ENCODE data around the gene RAB31. TPM values are rescaled to one million over a fixed set of nuclear protein-coding genes. Genes with fewer than 3 reads are reported as not detected.

The RAB31 gene
- total and polyA plus RNA-seq, 2 of the 13 experiments (the other 11 are each of a cell fraction or from before 2014, with no cell fraction given): 1.1 to 1.7 TPM

GRCh38 chr18:9716780-9717563 lies 8.9 kb downstream of the RAB31 start:
- DNase-seq (ENCODE audit: low spot score) (no peak), ATAC-seq (no peak), FAIRE-seq (no peak)
- WGBS (ENCODE audit: low lambda C conversion rate): 50% methylated on average over 8 of the region's 8 CpGs
- in situ Hi-C loops (cut with HindIII; ENCODE audit: extremely low pct_ligation_motif_present, low pct_unique_long_range_greater_than_20kb): no loop called here
- H3K9me3 ChIP-seq (ENCODE audit: low read length): no peaks in the 10 kb centered on the region
- no peak overlapping the region for H3K4me2 ChIP-seq (ENCODE audit: low read depth, low read length)
- no peaks in the 10 kb centered on the region for H3K4me1 ChIP-seq (ENCODE audit: insufficient read depth, low read length)
- no peak overlapping the region for H2AFZ ChIP-seq (ENCODE audit: low read length)
- CTCF ChIA-PET (ENCODE audit: low intra/inter-chr PET ratio, low total read pairs): no interaction called here
- H3K27me3 ChIP-seq (ENCODE audit: control insufficient read depth in 1 of 2, insufficient read depth in 2 of 2, low read length in 2 of 2): 0 out of 5 replicates have a peak, but pooled peaks cover 0 to under 1% of the 10 kb centered on the region in 2 experiments
- no peaks in the 10 kb centered on the region for H3K36me3 ChIP-seq (replicated peaks in 1 of 2; ENCODE audit: control insufficient read depth in 1 of 2, insufficient read depth in 2 of 2, low read length in 2 of 2)
- H3K4me3 ChIP-seq (replicated peaks in 1 of 3; ENCODE audit: insufficient read depth in 1 of 3, low read depth in 2 of 3, low read length in 3 of 3): no peak overlapping the region
- POLR2A ChIA-PET: no interaction called here
- no peak overlapping the region for H3K27ac ChIP-seq (ENCODE audit: extremely low read length, insufficient read depth, low read length)
- intact Hi-C loops (cut with micrococcal nuclease; ENCODE audit: unreplicated experiment): no loop called here
- no peaks in the 10 kb centered on the region for H3K79me2 ChIP-seq (ENCODE audit: insufficient read depth, low read length)
- H3K9ac ChIP-seq (ENCODE audit: insufficient read depth, low read depth, low read length): no peak overlapping the region
- no TSS peak for BruUV-seq (replicated peaks)
- H4K20me1 ChIP-seq (ENCODE audit: insufficient read depth, low read length): no peaks in the 10 kb centered on the region
- TF ChIP-seq ZSCAN22 (CRISPR knock-in tag; IDR thresholded peaks at IDR 0.05) (no peak), MBNL3 (CRISPR knock-in tag; conservative IDR thresholded peaks at IDR 0.05) (no peak), SP1 (IDR thresholded peaks at IDR 0.05) (no peak), SP1 (CRISPR knock-in tag; IDR thresholded peaks at IDR 0.05) (no peak), PHF21A (CRISPR knock-in tag; IDR thresholded peaks at IDR 0.05) (no peak), SRSF1 (optimal IDR thresholded peaks at IDR 0.05; ENCODE audit: low read depth, low read length) (no peak), SALL1 (CRISPR knock-in tag; IDR thresholded peaks at IDR 0.05) (no peak), ATF5 (CRISPR knock-in tag; IDR thresholded peaks at IDR 0.05; ENCODE audit: low read depth) (no peak), CBX1 (IDR thresholded peaks at IDR 0.05; ENCODE audit: low read depth) (no peak), SMAD9 (CRISPR knock-in tag; IDR thresholded peaks at IDR 0.05) (no peak), PHB2 (IDR thresholded peaks at IDR 0.05; ENCODE audit: partially characterized antibody) (no peak), ZNF225 (CRISPR knock-in tag; IDR thresholded peaks at IDR 0.05) (no peak), ZNF619 (CRISPR knock-in tag; IDR thresholded peaks at IDR 0.05) (no peak), ZNF510 (CRISPR knock-in tag; IDR thresholded peaks at IDR 0.05; ENCODE audit: low read depth) (no peak), SCMH1 (CRISPR knock-in tag; IDR thresholded peaks at IDR 0.05; ENCODE audit: borderline replicate concordance) (no peak), MTA3 (CRISPR knock-in tag; IDR thresholded peaks at IDR 0.05) (no peak)
- TF ChIP-seq, protein P1, sequence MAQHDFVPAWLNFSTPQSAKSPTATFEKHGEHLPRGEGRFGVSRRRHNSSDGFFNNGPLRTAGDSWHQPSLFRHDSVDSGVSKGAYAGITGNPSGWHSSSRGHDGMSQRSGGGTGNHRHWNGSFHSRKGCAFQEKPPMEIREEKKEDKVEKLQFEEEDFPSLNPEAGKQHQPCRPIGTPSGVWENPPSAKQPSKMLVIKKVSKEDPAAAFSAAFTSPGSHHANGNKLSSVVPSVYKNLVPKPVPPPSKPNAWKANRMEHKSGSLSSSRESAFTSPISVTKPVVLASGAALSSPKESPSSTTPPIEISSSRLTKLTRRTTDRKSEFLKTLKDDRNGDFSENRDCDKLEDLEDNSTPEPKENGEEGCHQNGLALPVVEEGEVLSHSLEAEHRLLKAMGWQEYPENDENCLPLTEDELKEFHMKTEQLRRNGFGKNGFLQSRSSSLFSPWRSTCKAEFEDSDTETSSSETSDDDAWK (CRISPR knock-in tag; IDR thresholded peaks at IDR 0.05): no peak
- TF ChIP-seq, protein P2, sequence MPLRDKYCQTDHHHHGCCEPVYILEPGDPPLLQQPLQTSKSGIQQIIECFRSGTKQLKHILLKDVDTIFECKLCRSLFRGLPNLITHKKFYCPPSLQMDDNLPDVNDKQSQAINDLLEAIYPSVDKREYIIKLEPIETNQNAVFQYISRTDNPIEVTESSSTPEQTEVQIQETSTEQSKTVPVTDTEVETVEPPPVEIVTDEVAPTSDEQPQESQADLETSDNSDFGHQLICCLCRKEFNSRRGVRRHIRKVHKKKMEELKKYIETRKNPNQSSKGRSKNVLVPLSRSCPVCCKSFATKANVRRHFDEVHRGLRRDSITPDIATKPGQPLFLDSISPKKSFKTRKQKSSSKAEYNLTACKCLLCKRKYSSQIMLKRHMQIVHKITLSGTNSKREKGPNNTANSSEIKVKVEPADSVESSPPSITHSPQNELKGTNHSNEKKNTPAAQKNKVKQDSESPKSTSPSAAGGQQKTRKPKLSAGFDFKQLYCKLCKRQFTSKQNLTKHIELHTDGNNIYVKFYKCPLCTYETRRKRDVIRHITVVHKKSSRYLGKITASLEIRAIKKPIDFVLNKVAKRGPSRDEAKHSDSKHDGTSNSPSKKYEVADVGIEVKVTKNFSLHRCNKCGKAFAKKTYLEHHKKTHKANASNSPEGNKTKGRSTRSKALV (CRISPR knock-in tag; IDR thresholded peaks at IDR 0.05): no peak
- TF ChIP-seq, protein P3, sequence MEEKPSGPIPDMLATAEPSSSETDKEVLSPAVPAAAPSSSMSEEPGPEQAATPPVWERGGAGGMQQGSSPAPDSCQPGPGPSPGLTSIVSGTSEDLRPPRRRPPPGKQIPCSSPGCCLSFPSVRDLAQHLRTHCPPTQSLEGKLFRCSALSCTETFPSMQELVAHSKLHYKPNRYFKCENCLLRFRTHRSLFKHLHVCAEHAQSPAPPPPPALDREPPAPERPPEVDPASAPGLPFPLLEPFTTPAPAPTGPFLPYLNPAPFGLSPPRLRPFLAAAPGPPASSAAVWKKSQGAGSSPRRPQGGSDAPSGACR (CRISPR knock-in tag; IDR thresholded peaks at IDR 0.05): no peak
- TF ChIP-seq, protein P4, sequence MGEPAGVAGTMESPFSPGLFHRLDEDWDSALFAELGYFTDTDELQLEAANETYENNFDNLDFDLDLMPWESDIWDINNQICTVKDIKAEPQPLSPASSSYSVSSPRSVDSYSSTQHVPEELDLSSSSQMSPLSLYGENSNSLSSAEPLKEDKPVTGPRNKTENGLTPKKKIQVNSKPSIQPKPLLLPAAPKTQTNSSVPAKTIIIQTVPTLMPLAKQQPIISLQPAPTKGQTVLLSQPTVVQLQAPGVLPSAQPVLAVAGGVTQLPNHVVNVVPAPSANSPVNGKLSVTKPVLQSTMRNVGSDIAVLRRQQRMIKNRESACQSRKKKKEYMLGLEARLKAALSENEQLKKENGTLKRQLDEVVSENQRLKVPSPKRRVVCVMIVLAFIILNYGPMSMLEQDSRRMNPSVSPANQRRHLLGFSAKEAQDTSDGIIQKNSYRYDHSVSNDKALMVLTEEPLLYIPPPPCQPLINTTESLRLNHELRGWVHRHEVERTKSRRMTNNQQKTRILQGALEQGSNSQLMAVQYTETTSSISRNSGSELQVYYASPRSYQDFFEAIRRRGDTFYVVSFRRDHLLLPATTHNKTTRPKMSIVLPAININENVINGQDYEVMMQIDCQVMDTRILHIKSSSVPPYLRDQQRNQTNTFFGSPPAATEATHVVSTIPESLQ (CRISPR knock-in tag; conservative IDR thresholded peaks at IDR 0.05): no peak
